ENCODE data around the gene IL31.
"Not testable (repeated sequence)": the region's sequence is repeated elsewhere in the genome, so short reads cannot be mapped to it uniquely, and the experiment has no call there.

The IL31 gene

DNA sequence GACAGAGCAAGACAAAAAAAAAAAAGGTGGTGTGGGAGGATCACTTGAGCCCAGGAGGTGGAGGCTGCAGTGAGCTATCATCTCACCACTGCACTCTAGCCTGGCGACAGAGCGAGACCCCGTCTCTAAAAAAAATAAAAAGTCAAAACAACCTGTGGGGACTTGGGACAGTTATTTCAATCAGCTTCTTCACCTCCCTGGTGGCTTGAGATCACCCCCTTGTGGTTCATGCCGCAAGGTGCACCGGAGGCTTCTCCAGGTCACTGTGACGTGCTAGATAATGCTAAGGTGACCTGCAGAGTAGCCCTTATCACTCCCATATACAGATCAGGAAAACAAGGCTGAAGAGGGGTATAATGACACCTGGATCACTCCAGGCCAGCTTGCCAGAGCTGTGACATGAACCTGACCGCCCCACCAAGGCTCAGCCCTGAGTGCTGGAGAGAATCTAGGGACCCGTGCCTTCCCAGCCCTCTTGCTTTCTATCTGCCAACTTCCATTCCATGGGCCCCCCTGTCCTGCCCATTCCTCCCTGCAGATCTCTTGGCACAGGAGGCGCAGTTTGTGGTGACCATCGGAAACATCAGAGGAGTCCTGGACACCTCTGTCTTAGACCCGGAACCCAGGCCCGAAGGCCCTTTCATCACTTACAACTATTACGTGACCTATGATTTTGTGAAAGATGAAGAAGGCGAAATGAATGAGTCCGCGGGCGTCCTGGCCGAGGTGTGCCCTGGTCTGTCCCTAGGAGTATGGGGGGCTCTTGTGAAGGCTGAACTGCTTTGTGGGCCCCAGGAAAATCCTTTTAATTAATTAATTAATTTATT, 17.0 kb upstream of the IL31 start:
- peak; percentile 31 for DNase-seq

- DNase-seq: no peak
Measured at GRCh38 chr12:122189626-122190475, 15.8 kb upstream of the IL31 start.

- no peak for DNase-seq
Measured at GRCh38 chr12:122187466-122187865, 13.4 kb upstream of the IL31 start.

DNA sequence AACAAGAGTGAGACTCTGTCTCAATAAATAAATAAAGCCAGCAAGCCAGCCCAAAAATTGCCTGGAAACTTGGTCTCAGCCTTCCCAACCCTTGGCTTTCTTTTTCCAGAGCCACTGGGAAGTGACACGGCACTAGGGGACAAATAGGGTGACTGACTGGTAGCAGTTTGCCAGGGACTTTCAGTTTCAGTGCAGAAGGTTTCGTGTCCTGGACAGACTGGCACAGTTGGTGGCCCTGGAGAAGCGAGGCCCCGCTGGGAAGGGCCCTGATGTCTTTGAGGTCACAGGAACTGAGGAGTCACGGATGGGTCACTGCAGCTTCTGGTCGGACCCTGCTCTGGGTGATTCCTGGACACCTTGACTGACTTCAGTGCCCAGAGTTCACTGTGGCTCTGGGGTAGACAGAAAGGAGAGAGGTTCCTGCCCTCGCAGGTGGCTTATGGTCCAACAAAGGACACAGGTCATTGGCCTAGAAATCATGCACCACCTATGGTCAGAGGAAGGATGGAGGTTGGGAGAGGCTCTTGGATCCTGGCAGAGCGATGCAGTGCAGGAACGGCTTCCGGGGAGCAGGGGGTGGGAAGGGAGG, 11.6 kb upstream of the IL31 start:
- no peak for DNase-seq

- DNase-seq: no peak
Measured at GRCh38 chr12:122185079-122185478, 11.1 kb upstream of the IL31 start.

DNA sequence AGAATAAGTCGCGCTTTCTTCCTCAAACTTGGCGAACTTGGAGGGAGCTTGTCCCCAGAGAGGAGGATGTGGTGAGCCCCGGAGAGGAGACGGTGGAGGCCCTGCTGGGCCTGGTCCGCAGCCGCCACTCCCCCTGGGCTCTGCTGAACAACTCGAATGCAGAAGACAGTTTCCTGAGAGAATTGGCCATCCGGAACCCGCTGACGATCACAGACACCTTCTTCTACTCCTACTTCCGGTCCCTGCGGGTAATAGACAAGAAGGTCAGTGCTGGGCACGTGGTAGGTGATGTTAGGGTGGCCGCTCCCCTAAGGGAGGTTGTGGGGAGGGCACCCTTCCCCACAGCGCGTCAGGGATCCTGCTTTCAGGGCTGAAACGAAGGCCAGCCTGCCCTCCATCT, 10.5 kb upstream of the IL31 start:
- DNase-seq: no peak

- DNase-seq: no peak
Measured at GRCh38 chr12:122183588-122183940, 9.5 kb upstream of the IL31 start.

DNA sequence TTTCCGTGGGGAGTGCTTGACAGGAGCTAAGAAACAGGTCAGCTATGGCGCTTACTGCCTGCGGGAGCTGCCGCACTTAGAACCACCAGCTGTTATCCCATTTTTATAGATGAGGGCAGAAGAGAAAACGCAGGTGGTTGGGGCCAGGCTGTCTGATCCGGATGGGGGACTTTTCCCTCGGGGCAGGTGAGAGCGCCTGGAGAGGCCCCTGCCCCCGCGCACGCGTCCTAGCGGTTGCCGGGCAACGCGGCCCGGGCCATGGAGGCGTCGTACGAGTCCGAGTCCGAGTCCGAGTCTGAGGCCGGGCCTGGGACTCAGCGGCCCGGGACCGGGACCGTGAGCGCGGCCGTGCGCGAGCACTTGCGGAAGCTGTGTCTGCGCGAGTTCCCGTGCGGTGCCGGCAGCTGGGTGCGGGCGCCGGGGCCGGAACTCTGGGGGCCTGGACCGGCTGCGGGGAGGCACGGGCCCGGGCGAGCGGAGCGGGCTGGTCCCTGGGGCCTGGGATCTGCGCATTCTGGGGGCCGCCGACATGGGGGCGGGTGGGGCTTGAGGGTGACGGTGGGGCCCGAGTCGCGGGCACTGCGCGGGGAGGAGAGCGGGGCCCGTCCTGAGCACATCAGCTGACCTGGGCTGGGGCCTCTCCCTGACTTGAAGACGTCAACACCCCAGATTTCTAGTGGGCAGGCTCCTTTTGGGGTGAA, 9.0 kb upstream of the IL31 start, which contains the start of gene LRRC43:
Gene LRRC43, plus strand, starts transcription at position 237 of the 701 bp plus-strand sequence. Its CDS starts 22 bp downstream, at position 259.
- DNase-seq: no peak

- DNase-seq: not testable (repeated sequence)
Measured at GRCh38 chr12:122176473-122176872, 2.5 kb upstream of the IL31 start.

- no peak for DNase-seq
Measured at GRCh38 chr12:122172262-122172939, 1.6 kb downstream of the IL31 start.

DNA sequence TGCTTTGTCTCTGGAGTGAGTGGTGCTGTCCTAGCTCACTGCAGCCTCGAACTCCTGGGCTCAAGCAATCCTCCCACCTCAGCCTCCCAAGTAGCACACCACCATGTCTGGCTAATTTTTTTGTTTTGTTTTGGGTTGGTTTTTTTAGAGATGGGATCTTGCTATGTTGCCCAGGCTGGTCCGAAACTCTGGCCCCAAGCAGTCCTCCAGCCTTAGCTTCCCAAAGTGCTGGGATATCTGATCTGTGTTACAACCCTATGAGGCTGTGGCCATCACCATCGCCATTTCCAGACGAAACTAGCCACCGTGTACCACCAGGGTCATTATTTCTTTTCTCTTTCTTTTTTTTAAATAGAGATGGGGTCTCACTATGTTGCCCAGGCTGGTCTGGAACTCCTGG, 2.6 kb downstream of the IL31 start:
- DNase-seq: no peak

DNA sequence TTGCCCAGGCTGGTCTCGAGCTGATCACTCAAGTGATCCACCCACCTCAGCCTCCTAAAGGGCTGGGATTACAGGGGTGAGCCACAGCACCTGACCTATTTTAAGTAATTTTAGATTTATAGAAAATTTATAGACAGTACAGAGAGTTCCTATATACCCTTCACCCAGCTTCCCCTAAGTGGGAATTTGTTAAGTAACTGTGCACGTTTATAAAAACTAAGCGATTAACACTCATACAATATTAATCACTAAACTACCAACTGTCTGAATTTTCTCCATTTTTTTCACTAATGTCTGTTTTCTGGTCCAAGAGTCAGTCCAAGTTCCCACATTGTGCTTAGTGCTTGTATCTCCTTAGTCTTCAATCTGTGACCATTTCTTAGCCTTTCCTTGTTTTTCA, 5.5 kb downstream of the IL31 start:
- no peak for DNase-seq

GRCh38 chr12:122167356-122167925, 6.6 kb downstream of the IL31 start:
- DNase-seq: no peak

GRCh38 chr12:122166422-122167349, 7.3 kb downstream of the IL31 start:
- DNase-seq: no peak

GRCh38 chr12:122162976-122163375, 11.0 kb downstream of the IL31 start:
- no peak for DNase-seq

- DNase-seq: no peak
Measured at GRCh38 chr12:122161682-122162081, 12.3 kb downstream of the IL31 start.

DNA sequence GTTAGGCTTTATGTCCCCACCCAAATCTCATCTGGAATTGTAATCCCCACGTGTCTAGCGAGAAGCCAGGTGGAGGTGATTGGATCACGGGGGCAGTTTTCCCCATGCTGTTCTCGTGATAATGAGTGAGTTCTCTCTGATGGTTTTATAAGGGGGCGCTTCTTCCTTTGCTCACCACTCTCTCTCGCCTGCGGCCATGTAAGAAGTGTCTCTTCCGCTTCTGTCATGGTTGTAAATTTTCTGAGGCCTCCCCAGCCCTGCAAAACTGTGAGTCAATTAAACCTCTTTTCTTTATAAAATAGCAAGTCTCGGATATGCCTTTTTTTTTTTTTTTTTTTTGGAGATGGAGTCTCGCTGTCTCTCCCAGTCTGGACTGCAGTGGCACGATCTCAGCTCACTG, 13.3 kb downstream of the IL31 start:
- no peak for DNase-seq

- no peak for DNase-seq
Measured at GRCh38 chr12:122159882-122160281, 14.1 kb downstream of the IL31 start.

GRCh38 chr12:122158700-122159285, 15.2 kb downstream of the IL31 start:
- DNase-seq: no peak

GRCh38 chr12:122155705-122156104, 18.3 kb downstream of the IL31 start:
- no peak for DNase-seq
